ENCODE data around the gene APBB1IP. TPM values are rescaled to one million over a fixed set of nuclear protein-coding genes. Genes with fewer than 3 reads are reported as not detected.
"Not testable (repeated sequence)": the region's sequence is repeated elsewhere in the genome, so short reads cannot be mapped to it uniquely, and the experiment has no call there.

APBB1IP gene
- total RNA-seq, 2 donors from 2014 or later: 1.4 to 3.1 TPM

DNA sequence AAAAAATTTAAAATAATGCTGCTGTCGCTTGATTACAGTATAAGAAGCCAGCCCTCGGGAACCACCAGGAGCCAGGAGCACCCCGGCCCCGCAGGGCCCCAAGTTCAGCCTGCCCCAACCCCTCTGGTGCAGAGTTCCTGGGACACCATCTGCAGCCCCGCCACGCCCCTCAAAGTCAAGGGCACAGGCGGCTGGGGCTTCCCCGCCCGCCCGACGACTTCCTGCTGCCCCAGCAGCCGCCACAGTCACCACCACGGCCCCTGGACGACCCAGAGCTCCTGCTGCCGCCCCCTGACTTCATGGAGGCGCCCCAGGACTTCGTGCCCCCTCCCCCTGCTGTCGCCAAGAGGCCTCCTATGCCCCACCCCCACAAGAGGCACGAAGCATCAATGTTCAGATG, 155.8 kb downstream of the APBB1IP start:
- no peaks in the 10 kb centered on the region for H3K4me1 ChIP-seq
- DNase-seq (ENCODE audit: low spot score): no peak
- no peaks in the 10 kb centered on the region for H3K9me3 ChIP-seq
- TF ChIP-seq, protein P1, sequence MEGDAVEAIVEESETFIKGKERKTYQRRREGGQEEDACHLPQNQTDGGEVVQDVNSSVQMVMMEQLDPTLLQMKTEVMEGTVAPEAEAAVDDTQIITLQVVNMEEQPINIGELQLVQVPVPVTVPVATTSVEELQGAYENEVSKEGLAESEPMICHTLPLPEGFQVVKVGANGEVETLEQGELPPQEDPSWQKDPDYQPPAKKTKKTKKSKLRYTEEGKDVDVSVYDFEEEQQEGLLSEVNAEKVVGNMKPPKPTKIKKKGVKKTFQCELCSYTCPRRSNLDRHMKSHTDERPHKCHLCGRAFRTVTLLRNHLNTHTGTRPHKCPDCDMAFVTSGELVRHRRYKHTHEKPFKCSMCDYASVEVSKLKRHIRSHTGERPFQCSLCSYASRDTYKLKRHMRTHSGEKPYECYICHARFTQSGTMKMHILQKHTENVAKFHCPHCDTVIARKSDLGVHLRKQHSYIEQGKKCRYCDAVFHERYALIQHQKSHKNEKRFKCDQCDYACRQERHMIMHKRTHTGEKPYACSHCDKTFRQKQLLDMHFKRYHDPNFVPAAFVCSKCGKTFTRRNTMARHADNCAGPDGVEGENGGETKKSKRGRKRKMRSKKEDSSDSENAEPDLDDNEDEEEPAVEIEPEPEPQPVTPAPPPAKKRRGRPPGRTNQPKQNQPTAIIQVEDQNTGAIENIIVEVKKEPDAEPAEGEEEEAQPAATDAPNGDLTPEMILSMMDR (IDR thresholded peaks at IDR 0.05): no peak
- no peak overlapping the region for H3K27ac ChIP-seq
- H3K36me3 ChIP-seq: no peaks in the 10 kb centered on the region
- no peak overlapping the region for H3K4me3 ChIP-seq
- no peaks in the 10 kb centered on the region for H3K27me3 ChIP-seq

DNA sequence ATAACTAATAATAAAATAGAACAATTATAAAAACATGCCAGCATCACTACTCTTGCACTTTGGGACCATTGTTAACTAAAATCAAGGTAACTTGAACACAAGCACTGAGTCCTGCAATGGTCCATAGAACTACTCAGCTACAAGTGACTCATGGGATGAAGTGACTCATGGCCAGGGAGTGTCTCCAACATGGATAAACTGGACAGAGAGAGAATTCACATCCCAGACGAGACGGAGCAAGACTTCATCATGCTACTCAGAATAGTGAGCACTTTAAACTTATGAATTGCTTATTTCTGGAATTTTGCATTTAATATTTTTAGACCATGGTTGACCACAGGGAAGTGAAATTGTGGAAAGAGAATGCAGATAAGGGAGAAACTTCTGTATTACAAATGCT, 165.1 kb downstream of the APBB1IP start:
- H3K4me3 ChIP-seq; H3K4me1 ChIP-seq; DNase-seq (ENCODE audit: low spot score); H3K9me3 ChIP-seq; H3K27ac ChIP-seq; H3K36me3 ChIP-seq; H3K27me3 ChIP-seq: not testable (repeated sequence)

DNA sequence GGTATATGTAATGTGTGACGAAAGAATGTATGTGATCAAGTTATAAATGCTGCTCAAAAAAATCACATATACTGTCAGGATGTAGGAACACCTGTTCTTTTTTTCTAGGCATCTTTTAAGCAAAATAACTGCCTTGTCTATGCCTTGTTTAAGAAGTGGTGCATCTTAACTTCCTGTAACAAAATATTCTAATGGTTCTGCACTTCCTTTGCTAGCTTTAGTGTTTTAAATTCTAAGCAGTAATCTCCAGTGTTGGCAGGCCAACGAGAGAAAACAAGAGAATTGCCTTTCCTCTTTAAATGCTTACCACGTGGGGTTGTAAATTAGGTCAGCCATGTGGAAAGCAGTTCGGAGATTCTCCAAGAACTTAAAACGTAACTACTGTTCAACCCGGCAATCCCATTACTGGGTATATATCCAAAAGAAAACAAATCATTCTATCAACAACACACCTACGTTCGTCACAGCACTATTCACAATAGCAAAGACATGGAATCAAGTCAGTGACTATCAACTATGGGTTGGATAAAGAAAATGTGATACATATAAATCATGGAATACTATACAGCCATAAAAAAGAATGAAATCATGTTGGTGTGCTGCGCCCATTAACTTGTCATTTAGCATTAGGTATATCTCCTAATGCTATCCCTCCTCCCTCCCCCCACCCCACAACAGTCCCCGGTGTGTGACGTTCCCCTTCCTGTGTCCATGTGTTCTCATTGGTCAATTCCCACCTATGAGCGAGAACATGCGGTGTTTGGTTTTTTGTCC, 166.4 kb downstream of the APBB1IP start:
- not testable (repeated sequence) for H3K27ac ChIP-seq; H3K36me3 ChIP-seq; H3K9me3 ChIP-seq; H3K27me3 ChIP-seq; H3K4me3 ChIP-seq; DNase-seq (ENCODE audit: low spot score); H3K4me1 ChIP-seq

DNA sequence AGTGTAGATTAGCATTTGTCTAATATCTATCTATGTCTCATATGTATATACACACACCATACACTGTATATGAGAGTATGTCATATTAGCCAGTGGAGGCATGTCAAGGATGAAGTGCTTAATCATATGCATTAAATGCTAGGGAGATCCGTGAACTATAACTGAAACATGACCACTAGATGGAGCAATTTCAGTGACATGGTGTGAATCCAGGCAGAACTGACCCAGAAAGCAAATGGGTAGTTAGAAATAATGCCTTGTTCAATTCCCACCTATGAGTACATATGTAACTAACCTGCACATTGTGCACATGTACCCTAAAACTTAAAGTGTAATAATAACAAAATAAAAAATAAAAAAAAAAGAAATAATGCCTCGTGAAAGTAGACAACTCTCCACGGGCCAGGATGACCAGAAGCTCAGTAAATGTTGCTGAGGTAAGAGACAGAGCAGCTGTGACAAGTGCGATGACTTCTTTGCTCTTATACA, 168.3 kb downstream of the APBB1IP start:
- TF ChIP-seq, protein P1 (IDR thresholded peaks at IDR 0.05): peak in 1 of 2 donors; percentile 23
- not testable (repeated sequence) for H3K4me3 ChIP-seq; H3K27ac ChIP-seq; H3K27me3 ChIP-seq; H3K36me3 ChIP-seq; H3K4me1 ChIP-seq; H3K9me3 ChIP-seq; DNase-seq (ENCODE audit: low spot score)

DNA sequence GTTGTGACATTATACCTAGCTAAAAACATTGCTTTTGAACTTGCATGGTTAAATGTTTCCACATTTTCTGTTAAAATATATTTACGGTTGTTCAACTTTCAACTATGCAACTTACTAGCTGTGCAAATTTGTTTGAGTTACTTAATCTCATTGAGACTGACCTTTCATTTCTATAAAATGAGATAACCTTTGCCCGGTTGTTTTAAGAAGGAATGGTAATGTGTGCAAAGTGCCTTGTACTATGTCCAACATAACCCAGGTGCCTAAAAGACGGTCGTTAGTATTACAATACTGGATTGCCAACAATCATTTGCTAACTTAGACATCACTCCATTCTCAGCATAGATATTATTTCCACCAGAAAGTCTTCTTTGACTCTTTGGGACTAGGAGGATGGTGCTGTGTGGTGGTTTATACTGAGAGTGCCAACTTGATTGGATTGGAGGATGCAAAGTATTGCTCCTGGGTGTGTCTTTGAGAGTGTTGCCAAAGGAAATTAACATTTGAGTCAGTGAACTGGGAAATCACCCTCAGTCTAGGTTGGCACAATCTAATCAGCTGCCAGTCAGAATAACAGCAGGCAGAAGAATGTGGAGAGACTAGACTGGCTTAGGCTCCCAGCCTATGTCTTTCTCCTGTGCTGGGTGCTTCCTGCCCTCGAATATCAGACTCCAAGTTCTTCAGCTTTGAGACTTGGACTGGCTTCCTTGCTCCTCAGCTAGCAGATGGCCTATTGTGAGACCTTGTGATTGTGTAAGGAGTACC, 174.2 kb downstream of the APBB1IP start:
- Histone ChIP-seq H3K9me3 (no peaks in the 10 kb centered on the region), H3K27ac (no peak overlapping the region), H3K36me3 (no peaks in the 10 kb centered on the region), H3K4me3 (no peak overlapping the region), H3K4me1 (no peaks in the 10 kb centered on the region), H3K27me3 (no peaks in the 10 kb centered on the region)
- TF ChIP-seq, protein P1 (IDR thresholded peaks at IDR 0.05): no peak
- DNase-seq (ENCODE audit: low spot score): no peak

Other genes with a start within 250 kb of the APBB1IP start
- not detected for gene GAD2, start 221.6 kb upstream of the APBB1IP start, total RNA-seq